ENCODE measurements around the gene RDH12. TPM values are rescaled to one million over a fixed set of nuclear protein-coding genes. Genes with fewer than 3 reads are reported as not detected.

RDH12 gene
- total RNA-seq, 1 experiment from 2014 or later = not detected

GRCh38 chr14:67734675-67735074, 33.0 kb downstream of the RDH12 start:
- ChIA-PET CTCF (interaction anchor here (0.5 kb wide), 1 partner anchor 21 kb away, joined by 3 read pairs; no protein-coding TSS in a partner anchor), POLR2A (no interaction called here)
- Histone ChIP-seq H3K9me3 (ENCODE audit: control insufficient read depth, insufficient read depth, low read depth, low read length) (no peaks in the 10 kb centered on the region), H3K27me3 (ENCODE audit: control insufficient read depth, insufficient read depth, low read length) (no peaks in the 10 kb centered on the region), H3K27ac (ENCODE audit: low read length) (no peak overlapping the region), H3K36me3 (ENCODE audit: control insufficient read depth, insufficient read depth, low read length) (no peaks in the 10 kb centered on the region), H3K4me1 (ENCODE audit: control insufficient read depth, insufficient read depth, low read length) (no peaks in the 10 kb centered on the region), H3K4me3 (ENCODE audit: low read depth in 2 of 2, low read length in 2 of 2) (no peak overlapping the region)
- no peak for ATAC-seq
- in situ Hi-C loops (cut with HindIII; ENCODE audit: low pct_unique_long_range_greater_than_20kb, low sequenced_read_pairs) (no loop called here), intact Hi-C loops (cut with micrococcal nuclease; ENCODE audit: unreplicated experiment) (no loop called here)
- no peak for DNase-seq (ENCODE audit: low read depth, low spot score)
- no TSS peak for BruUV-seq (replicated peaks)
- TF ChIP-seq TCF7L2 (IDR thresholded peaks at IDR 0.05; ENCODE audit: low read depth, low read length) (no peak), REST (IDR thresholded peaks at IDR 0.05; ENCODE audit: insufficient read depth in 1 of 2, low read depth in 2 of 2, low read length in 1 of 2) (no peak), POLR2AphosphoS5 (IDR thresholded peaks at IDR 0.05; ENCODE audit: low read depth, low read length) (no peak), SIN3A (IDR thresholded peaks at IDR 0.05; ENCODE audit: borderline replicate concordance, insufficient read depth, low read depth, low read length) (no peak), CTCF (IDR thresholded peaks at IDR 0.05) (no peak)

- CTCF ChIA-PET = no interaction called here
- Histone ChIP-seq H3K36me3 (ENCODE audit: control insufficient read depth, insufficient read depth, low read length) (no peaks in the 10 kb centered on the region), H3K9me3 (ENCODE audit: control insufficient read depth, insufficient read depth, low read depth, low read length) (no peaks in the 10 kb centered on the region), H3K4me3 (ENCODE audit: low read depth in 2 of 2, low read length in 2 of 2) (no peak overlapping the region), H3K27ac (ENCODE audit: low read length) (no peak overlapping the region), H3K4me1 (ENCODE audit: control insufficient read depth, insufficient read depth, low read length) (no peaks in the 10 kb centered on the region), H3K27me3 (ENCODE audit: control insufficient read depth, insufficient read depth, low read length) (no peaks in the 10 kb centered on the region)
- intact Hi-C loops (cut with micrococcal nuclease; ENCODE audit: unreplicated experiment) (no loop called here), in situ Hi-C loops (cut with HindIII; ENCODE audit: low pct_unique_long_range_greater_than_20kb, low sequenced_read_pairs) (no loop called here)
- POLR2A ChIA-PET = no interaction called here
- ATAC-seq (no peak), DNase-seq (ENCODE audit: low read depth, low spot score) (no peak)
- BruUV-seq (replicated peaks) = no TSS peak
- no peak for TF ChIP-seq CTCF (IDR thresholded peaks at IDR 0.05)
- no peak for TF ChIP-seq REST (IDR thresholded peaks at IDR 0.05; ENCODE audit: insufficient read depth in 1 of 2, low read depth in 2 of 2, low read length in 1 of 2)
- no peak for TF ChIP-seq TCF7L2 (IDR thresholded peaks at IDR 0.05; ENCODE audit: low read depth, low read length)
- no peak for TF ChIP-seq POLR2AphosphoS5 (IDR thresholded peaks at IDR 0.05; ENCODE audit: low read depth, low read length)
- no peak for TF ChIP-seq SIN3A (IDR thresholded peaks at IDR 0.05; ENCODE audit: borderline replicate concordance, insufficient read depth, low read depth, low read length)
Observed at GRCh38 chr14:67735336-67736147, 33.9 kb downstream of the RDH12 start.
